NCI-H2081 treated with DMSO at 0.1 percent for 48 hours (cell line): ENCODE data around the gene NKX2-4.
"Not testable (repeated sequence)": the region's sequence is repeated elsewhere in the genome, so short reads cannot be mapped to it uniquely, and the experiment has no call there.

Experiments used
- DNase-seq: peaks from one replicate; lab custom pipeline; 2025; lab: John Stamatoyannopoulos, UW

The NKX2-4 gene

GRCh38 chr20:21393816-21394519, 3.4 kb downstream of the NKX2-4 start:
- no peak for DNase-seq

DNA sequence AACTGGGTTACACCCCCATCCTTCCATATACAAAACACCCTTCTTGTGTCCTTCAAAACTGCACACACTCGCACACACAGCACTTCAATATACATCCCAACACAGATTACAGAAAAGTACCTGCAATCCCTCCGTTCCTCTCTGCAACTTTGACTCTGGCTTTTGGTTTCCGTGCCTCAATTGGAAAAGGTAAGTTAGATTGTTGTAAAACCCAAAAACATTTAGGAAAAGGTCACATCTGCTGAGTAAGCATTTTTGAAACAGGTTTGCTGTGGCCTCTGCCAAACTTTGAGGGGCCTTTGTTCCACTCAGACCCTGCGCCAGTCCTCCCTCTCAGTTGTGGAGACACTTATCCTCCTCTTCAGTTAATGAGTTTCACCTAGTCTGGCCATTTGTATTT, 4.2 kb downstream of the NKX2-4 start:
- no peak for DNase-seq

DNA sequence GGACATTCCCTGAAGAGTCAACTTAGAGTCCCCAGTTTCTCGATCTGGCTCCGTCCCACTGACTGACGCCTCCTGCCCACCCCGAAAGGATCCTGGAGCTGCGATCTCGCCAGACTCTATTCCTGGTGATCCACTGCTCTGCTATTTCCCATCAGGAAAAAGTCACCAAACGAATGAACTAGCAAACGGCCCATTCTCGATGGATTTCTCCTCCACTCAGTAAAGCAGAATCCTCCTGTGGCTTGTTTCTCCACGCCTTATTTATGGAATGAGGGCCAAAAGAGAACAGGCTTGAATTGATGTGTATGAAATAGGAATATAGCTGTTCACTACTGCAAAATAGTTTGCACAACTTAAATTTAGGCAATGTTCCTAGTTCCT, 5.4 kb downstream of the NKX2-4 start:
- no peak for DNase-seq

DNA sequence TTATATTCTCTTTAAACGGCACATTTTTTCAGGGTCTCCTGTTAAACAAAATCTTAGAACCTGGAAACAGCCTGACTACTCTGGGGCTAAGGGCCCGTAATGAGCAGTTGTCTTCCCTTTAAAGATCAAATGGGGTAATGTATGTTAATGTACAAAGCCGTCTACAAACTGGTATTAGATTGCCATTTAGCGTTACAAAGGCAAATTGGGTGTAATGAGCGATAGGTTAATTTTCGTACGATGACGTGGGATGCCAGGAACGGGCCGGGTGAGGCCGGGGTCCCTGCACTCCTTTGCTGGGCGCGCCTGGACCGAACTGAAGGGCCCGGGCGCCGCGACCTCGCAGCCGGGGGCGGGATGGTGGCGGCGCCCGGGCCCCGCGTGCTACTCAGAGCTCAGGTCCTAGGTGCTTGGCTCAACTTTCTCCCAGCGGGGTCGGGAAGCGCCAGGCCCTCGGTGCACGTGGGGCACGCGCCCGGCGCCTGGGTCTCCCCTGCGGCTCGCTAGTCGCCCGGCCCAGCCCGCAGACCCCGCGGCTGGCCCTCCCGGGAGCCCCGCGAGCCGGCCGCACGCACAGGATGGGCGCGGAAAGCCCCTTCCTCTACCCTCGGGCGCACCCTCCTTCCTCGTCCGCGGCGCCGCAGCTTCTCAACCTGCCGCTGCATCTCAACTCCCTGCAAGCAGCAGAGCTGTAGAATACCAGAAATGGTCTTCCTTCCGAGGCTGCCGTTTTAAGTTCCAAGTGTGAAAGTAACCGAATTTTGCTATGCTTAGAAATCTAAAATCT, 5.9 kb downstream of the NKX2-4 start:
- no peak for DNase-seq

DNA sequence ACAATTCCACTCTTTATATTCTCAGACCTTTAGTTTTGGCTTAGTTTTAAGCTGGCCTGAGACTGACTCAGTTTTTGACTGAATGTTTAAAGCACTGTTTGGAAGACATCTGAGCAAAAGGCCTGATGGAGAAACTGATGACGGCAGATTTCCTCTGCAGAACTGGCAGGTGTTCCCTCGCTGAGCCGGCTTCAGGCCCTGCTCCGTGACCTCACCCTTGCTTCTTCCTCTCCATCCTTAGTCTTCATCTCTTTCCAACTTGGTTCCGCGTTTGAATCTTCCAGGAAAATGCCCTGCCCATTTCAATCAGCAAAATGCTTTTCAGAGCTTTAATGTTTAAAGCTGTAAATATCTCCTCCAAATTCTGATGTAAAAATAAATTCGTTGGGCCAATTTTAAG, 6.6 kb downstream of the NKX2-4 start:
- DNase-seq = no peak

DNA sequence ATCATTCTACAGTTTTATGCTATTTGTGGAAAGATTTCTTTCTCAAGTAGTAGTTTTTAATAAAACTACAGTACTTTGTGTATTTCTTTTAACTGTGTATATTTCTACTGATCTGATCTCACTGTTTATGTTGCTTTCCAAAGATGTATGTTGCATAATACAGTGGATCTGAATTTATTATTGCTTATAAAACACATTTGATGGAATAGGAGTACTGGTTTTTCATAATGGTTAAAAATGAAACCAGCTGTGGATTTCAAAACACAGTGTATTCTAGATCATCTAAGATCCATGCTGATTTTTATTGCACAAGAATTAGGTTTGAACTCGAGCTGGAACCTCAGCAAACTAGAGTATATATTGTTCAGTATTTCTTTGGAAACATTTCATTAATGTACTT, 8.0 kb downstream of the NKX2-4 start:
- no peak for DNase-seq

- DNase-seq = no peak
Measured at GRCh38 chr20:21388566-21388965, 8.8 kb downstream of the NKX2-4 start.

GRCh38 chr20:21387528-21387927, 9.8 kb downstream of the NKX2-4 start:
- DNase-seq = peak; percentile 80

GRCh38 chr20:21386111-21386510, 11.2 kb downstream of the NKX2-4 start:
- no peak for DNase-seq

DNA sequence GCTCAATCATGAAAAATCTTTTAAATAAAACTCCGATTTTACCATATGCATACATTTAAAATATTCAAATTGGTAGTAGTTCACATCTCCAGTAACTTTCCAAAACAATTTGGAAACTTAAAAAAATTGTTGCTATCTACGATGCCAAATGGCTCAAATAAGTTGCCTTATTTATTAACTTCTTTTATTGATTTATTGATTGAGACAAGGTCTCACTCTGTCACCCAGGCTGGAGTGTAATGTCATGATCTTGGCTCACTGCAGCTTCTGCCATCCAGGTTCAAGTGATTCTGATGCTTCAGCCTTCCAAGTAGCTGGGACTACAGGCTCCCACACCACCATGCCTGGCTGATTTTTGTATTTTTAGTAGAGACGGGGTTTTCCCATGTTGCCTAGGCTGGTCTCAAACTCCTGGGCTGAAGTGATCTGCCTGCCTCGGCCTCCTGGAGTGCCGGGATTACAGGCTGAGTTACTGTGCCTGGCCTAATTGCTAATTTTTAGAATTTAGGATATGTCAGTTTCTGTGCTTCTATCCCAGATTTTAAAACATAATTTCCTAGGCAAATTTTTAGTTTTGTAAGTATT, 12.9 kb downstream of the NKX2-4 start:
- no peak for DNase-seq

GRCh38 chr20:21381619-21382018, 15.7 kb downstream of the NKX2-4 start:
- DNase-seq = no peak

GRCh38 chr20:21380711-21381110, 16.6 kb downstream of the NKX2-4 start:
- no peak for DNase-seq

DNA sequence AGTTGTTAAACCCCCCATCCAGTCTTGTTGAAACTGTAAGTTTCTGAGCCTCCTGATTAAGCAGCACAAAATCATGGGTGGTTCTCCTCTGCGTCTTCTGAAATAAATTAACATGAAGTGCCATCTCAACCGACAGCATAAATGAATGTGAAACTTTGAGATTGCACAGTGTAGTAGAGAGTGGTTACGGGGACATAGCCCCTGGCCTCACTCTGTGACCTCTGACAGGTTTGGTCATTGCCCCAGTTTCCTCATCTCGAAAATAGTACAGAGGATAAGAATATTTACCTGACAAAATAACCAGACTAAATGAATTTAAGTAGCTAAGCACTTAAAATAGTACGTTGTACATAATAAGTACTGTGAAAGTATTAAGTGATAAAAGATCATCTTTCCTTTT, 19.1 kb downstream of the NKX2-4 start:
- no peak for DNase-seq

DNA sequence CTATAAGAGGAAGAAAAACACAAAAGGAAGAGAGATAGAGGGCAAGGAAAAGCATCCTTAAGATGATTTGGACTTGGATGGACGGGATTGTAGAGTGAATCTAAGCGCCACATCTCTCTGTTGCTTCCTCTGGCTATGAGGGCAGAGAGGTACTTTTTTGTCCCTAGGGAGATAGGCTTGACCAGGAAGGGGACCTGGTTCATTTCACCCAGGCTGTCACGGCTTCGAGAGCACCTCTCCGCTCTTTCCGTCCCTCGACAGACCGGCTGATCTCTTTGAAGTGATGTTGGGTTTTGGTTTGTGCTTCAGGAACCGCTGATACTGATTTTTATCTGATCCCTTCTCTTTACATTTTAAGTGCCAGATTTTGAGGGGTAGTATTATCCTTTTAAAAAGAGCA, 19.6 kb downstream of the NKX2-4 start:
- no peak for DNase-seq

DNA sequence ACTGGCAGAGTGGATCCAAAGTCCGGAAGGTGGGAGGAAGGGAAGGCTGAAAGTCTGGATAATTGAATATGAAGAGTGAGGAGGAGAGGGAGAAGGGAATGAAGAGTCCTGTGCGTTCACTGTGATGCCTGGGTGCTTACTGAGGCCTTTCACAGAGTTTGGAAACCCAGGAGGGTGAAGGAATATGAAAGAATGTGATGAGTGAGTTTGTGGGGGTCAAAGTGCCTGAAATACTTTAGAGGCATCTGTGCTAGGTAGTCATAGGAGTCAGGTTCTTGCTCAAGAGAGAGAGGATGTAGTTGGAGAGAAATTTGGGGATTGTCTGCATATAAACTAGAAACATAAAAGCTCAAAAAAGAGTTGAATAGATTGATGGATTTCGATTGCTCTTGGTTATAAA, 20.7 kb downstream of the NKX2-4 start:
- DNase-seq = no peak

GRCh38 chr20:21373436-21373835, 23.9 kb downstream of the NKX2-4 start:
- DNase-seq = no peak

- DNase-seq = no peak
Measured at GRCh38 chr20:21372016-21372415, 25.3 kb downstream of the NKX2-4 start.

GRCh38 chr20:21371193-21371592, 26.1 kb downstream of the NKX2-4 start:
- no peak for DNase-seq

- DNase-seq = no peak
Measured at GRCh38 chr20:21368791-21369190, 28.5 kb downstream of the NKX2-4 start.

GRCh38 chr20:21366273-21366672, 31.1 kb downstream of the NKX2-4 start:
- DNase-seq = not testable (repeated sequence)

- no peak for DNase-seq
Measured at GRCh38 chr20:21365771-21366170, 31.6 kb downstream of the NKX2-4 start.

- DNase-seq = no peak
Measured at GRCh38 chr20:21364413-21364812, 32.9 kb downstream of the NKX2-4 start.

DNA sequence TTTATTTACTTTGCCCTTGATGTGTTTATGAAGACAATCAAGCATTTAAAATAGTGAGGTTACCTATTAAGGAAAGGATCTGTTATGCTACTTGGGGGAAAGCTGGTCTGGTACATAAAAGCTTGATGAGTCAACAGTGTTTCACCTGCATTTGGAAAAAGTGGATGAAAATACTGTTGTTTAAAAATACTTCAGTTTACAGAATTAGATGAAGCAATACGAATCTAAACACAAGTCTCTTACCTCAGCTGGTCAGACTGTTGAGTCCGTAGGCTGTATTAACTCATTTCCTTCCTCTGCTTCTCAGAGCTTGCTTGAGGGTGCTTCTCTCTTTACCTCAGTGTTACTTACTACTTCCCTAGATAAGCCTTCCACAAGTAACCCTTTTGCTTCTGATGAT, 36.1 kb downstream of the NKX2-4 start:
- no peak for DNase-seq
